IPS-18c (cell line): ENCODE measurements around the gene DDX56.
"Not testable (repeated sequence)": the region's sequence is repeated elsewhere in the genome, so short reads cannot be mapped to it uniquely, and the experiment has no call there.

Source experiments
- H3K4me3 ChIP-seq: 2 replicates; pipeline ENCODE4 v1.7.0; 2013; ENCODE audit warnings: low read depth, mild to moderate bottlenecking, low read length, moderate library complexity; ENCODE audit not compliant: insufficient read depth
- H3K9me3 ChIP-seq: one replicate; pipeline ENCODE4 v1.6.1; 2013; ENCODE audit warnings: mild to moderate bottlenecking, low read length, moderate library complexity; ENCODE audit not compliant: control insufficient read depth, insufficient read depth

Gene DDX56

GRCh38 chr7:44568771-44569560 lies 4.7 kb downstream of the DDX56 start:
- Histone ChIP-seq H3K9me3 (no peaks in the 10 kb centered on the region), H3K4me3 (no peak overlapping the region)

- Histone ChIP-seq H3K4me3 (no peak overlapping the region), H3K9me3 (no peaks in the 10 kb centered on the region)
Observed at GRCh38 chr7:44567884-44568283, 5.8 kb downstream of the DDX56 start.

DNA sequence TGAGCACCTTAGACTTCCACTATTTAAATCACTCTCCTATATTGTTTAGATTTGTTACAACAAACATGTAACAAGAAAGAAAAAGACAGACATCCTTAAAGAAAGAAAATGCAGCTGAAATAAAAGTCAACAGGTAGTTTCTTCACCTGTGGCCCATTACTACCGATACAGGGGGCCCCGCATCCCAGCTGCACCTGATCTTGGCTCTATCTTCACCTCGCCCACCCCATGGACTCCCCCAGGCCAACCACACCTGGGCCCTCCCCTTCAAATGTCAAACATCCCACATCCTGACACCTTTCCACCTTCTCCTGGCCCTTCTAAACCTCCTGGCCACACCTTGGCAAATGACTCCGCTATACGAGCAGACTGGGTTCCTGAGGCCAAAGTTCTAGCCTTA lies 7.0 kb downstream of the DDX56 start:
- H3K9me3 ChIP-seq, result no peaks in the 10 kb centered on the region
- no peak overlapping the region for H3K4me3 ChIP-seq

DNA sequence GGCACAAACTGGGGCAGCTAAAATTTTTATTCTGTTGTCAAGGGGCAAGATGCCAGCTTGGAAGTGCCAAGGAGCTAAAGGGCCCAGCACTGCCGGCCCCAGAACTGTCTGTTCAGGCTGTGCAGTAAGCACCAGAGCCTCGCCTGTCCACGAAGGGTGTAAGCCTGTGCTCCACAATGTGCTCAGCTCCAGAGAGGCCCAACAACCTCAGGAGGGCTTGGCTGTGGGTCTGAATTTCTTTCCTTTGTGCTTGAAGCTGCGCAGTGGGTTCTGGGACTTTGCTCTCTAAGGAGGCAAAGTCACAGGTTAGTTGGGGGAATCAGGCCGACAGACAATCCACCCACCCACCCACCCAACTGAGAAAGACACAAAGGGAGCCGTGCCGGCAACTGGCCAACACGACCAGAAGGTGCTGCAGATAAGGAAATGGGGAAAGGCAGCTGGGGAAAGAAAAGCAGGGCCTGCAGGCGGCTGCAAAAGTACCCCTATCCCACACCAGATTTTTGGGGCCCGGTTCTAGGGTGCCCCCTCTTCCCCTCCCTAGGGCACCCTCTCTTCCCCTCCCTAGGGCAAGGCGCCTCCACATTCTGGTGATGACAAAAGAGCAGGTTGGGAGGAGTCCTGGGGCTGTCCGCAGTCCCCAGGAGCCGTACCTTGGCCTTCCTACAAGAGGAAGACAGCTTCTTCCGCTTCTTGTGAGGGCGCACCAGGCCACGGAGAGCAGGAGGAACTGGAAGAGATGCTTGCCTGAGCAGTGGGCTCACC lies 7.7 kb downstream of the DDX56 start:
- Histone ChIP-seq H3K9me3 (no peaks in the 10 kb centered on the region), H3K4me3 (no peak overlapping the region)

DNA sequence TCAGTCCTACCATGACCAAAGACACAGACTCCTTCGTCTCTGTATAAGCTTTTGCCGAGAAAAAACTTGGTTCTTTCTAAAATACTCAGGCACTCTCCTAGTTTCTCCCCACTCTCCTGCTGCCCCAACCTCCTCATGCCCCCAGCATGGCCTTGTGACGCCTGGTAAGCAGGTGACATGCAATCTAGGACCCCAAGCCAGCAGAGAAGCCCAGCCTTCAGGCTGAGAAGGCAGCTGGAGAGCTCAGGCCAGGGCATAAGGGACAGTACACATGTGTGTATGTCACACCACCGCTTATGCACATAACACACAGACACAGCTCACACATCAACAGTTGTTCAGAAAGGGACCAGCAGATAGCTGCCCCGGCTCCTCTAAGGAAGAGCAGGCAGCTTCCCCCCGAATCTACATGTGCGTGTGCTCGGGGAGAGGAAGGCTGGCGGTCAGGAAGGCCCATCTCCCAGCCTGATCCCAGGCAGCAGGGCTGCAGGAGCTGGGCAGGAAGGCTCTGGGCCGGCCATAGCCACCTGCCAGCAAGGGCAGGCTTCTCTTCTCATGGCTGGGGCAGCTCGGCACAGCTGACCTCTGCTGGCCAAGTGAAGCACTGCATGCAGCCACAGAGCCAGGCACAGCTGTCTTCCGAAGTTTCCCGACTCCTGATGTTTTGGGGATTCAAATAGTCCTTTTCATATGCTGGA lies 8.5 kb downstream of the DDX56 start:
- no peak overlapping the region for H3K4me3 ChIP-seq
- H3K9me3 ChIP-seq, result no peaks in the 10 kb centered on the region

GRCh38 chr7:44564606-44565005 lies 9.1 kb downstream of the DDX56 start:
- H3K4me3 ChIP-seq, result no peak overlapping the region
- H3K9me3 ChIP-seq, result no peaks in the 10 kb centered on the region

- no peaks in the 10 kb centered on the region for H3K9me3 ChIP-seq
Observed at GRCh38 chr7:44563171-44563679, 10.5 kb downstream of the DDX56 start.

GRCh38 chr7:44562622-44562962 lies 11.1 kb downstream of the DDX56 start:
- not testable (repeated sequence) for H3K9me3 ChIP-seq, H3K4me3 ChIP-seq

More at GRCh38 chr7:44563171-44563679, 10.5 kb downstream of the DDX56 start:
- H3K4me3 ChIP-seq, result no peak overlapping the region

- H3K9me3 ChIP-seq, result no peaks in the 10 kb centered on the region
- H3K4me3 ChIP-seq, result no peak overlapping the region
Observed at GRCh38 chr7:44561962-44562621, 11.6 kb downstream of the DDX56 start.

- no peak overlapping the region for H3K4me3 ChIP-seq
Observed at GRCh38 chr7:44561481-44561880, 12.2 kb downstream of the DDX56 start.

GRCh38 chr7:44559485-44559884 lies 14.2 kb downstream of the DDX56 start:
- H3K4me3 ChIP-seq, result no peak overlapping the region
- no peaks in the 10 kb centered on the region for H3K9me3 ChIP-seq

More at GRCh38 chr7:44561481-44561880, 12.2 kb downstream of the DDX56 start:
- H3K9me3 ChIP-seq, result no peaks in the 10 kb centered on the region

GRCh38 chr7:44557485-44557884 lies 16.2 kb downstream of the DDX56 start:
- Histone ChIP-seq H3K9me3 (no peaks in the 10 kb centered on the region), H3K4me3 (no peak overlapping the region)

GRCh38 chr7:44555350-44555749 lies 18.4 kb downstream of the DDX56 start:
- no peak overlapping the region for H3K4me3 ChIP-seq
- H3K9me3 ChIP-seq, result no peaks in the 10 kb centered on the region

DNA sequence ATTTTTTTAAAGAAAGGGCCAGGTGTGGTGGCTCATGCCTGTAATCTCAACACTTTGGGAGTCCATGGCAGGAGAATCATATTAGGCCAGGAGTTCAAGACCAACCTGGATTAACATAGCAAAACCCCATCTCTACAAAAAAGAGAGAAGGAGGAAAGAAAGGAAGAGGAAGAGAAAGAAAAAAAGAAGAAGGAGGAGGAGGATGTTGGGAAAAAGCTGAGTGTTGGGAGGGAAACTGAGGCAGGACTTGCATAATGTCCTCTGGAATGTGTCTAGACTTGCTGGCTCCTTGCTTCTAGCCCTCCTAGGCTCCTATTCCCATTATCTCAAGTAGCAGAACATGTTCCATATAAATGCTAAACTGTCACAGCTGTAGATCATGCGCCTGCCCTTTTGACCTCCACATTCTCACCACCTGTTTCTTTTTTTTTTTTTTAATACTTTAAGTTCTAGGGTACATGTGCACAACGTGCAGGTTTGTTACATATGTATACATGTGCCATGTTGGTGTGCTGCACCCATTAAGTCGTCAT lies 21.2 kb downstream of the DDX56 start:
- not testable (repeated sequence) for H3K9me3 ChIP-seq, H3K4me3 ChIP-seq

GRCh38 chr7:44549457-44549856 lies 24.3 kb downstream of the DDX56 start:
- Histone ChIP-seq H3K9me3 (no peaks in the 10 kb centered on the region), H3K4me3 (no peak overlapping the region)

DNA sequence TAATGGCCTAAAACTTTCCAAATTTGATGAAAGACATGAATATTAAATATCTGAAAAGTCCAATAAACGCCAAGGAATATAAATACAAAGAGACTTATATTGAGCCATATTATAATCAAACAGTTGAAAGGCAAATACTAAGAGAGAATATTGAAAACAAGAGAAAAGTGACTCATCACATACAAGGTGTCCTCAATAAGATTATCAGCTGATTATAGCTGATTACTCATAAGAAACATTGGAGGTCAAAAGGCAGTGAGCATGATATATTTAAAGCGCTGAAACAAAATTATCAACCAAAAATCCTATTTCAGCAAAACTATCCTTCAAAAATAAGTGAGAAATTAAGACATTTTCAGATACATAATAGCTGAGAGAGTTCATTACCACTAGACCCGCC lies 24.8 kb downstream of the DDX56 start:
- no peak overlapping the region for H3K4me3 ChIP-seq

More for the DNA sequence above, 24.8 kb downstream of the DDX56 start:
- H3K9me3 ChIP-seq, result no peaks in the 10 kb centered on the region
